HEK293T (cell line): ENCODE data around the gene APOBEC3A.

Experiments
- BHLHE40 ChIP-seq: fragments of 450-650 bp; IDR thresholded peaks from 2 replicates; pipeline ENCODE4 v1.6.1; 2016; ENCODE audit warnings: mild to moderate bottlenecking, moderate library complexity, borderline replicate concordance
- CTBP1 ChIP-seq: fragments of 450-650 bp; IDR thresholded peaks from 2 replicates; pipeline ENCODE4 v1.6.1; 2016; ENCODE audit warnings: borderline replicate concordance
- ELF4 ChIP-seq: fragments of 450-650 bp; IDR thresholded peaks from 2 replicates; pipeline ENCODE4 v1.6.1; 2017; ENCODE audit warnings: antibody characterized with exemption
- FOXA1 ChIP-seq: fragments of 450-650 bp; IDR thresholded peaks from 2 replicates; pipeline ENCODE4 v1.6.1; 2016; ENCODE audit warnings: mild to moderate bottlenecking
- FOXM1 ChIP-seq: fragments of 450-650 bp; IDR thresholded peaks from 2 replicates; pipeline ENCODE4 v1.6.1; 2017; ENCODE audit warnings: mild to moderate bottlenecking, borderline replicate concordance
- NFRKB ChIP-seq: fragments of 450-650 bp; IDR thresholded peaks from 2 replicates; pipeline ENCODE4 v1.6.1; 2016; ENCODE audit warnings: mild to moderate bottlenecking, moderate library complexity
- PKNOX1 ChIP-seq: fragments of 450-650 bp; IDR thresholded peaks from 2 replicates; pipeline ENCODE4 v1.6.1; 2016
- SP1 ChIP-seq: fragments of 450-650 bp; IDR thresholded peaks from 2 replicates; pipeline ENCODE4 v1.6.1; 2017
- TARDBP ChIP-seq: fragments of 450-650 bp; IDR thresholded peaks from 2 replicates; pipeline ENCODE4 v1.6.1; 2016
- ZNF384 ChIP-seq: fragments of 450-650 bp; IDR thresholded peaks from 2 replicates; pipeline ENCODE4 v1.6.1; 2016

- TF ChIP-seq NFRKB (no peak), PKNOX1 (no peak), FOXM1 (no peak), BHLHE40 (no peak), TARDBP (no peak), SP1 (no peak), ELF4 (no peak), FOXA1 (no peak), ZNF384 (no peak), CTBP1 (no peak)
These were observed 2.2 kb downstream of the APOBEC3A start for GRCh38 chr22:38959590-38959989.
